Measurements from ENCODE around the gene SENP3. TPM values are rescaled to one million over a fixed set of nuclear protein-coding genes. Genes with fewer than 3 reads are reported as not detected.

Gene SENP3
- total and polyA plus RNA-seq, 2 of the 4 experiments (the other 2 are of a cell fraction), result 82.4 to 120 TPM

DNA sequence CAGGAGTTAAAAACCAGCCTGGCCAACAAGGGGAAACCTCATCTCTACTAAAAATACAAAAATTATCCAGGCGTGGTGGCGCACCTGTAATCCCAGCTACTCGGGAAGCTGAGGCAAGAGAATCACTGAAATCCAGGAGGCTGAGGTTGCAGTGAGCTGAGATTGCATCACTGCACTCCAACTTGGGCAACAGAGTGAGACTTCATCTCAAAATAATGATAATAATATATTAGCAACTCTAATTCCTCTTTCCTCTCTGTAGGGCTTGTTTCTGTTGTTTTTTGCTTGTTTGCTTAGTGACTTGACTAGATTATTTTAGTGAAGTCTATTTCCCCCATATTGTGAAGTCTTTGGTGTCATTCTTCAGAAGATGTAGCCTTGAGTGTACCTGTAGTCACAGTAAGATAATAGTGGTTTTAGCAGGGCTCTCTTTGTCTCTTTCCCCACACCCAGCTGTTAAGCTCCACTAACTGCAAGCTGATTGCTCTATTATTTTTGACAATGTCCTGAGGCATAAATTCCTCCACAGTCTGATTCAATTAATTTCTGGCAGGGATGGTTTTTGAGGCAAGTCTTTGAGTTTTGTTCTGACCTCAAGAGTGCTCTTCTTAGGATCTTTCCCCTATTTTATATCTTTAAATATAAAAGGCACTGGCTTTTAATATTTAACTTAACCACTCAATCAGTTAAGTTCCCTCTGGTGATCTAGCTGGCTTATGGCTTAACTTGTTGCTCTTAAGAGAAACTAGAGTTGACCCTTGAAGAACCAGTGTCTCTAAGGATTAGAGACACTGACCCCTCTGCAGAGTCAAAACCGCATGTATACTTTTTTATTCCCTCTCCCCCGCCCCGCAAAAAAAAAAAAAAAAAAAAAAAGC is 31.5 kb upstream of the SENP3 start:
- H2BK120ac ChIP-seq (ENCODE audit: low read depth, low read length), result no peak overlapping the region
- H4K8ac ChIP-seq (ENCODE audit: low read depth in 2 of 2, low read length in 2 of 2), result no peak overlapping the region
- no peak overlapping the region for H2BK5ac ChIP-seq (ENCODE audit: low read depth, low read length, poor library complexity, severe bottlenecking)
- H3K9ac ChIP-seq (ENCODE audit: low read depth, low read length), result no peak overlapping the region
- TF ChIP-seq USF2 (IDR thresholded peaks at IDR 0.05; ENCODE audit: low read depth, low read length), result no peak
- 0 out of 2 replicates have a peak, but pooled peaks have one; percentile 9 for TF ChIP-seq CEBPB (IDR thresholded peaks at IDR 0.05; ENCODE audit: low read depth, low read length)
- no peak overlapping the region for H3K4me2 ChIP-seq (ENCODE audit: low read depth, low read length)
- peaks cover 16% of the 10 kb centered on the region for H3K9me3 ChIP-seq (ENCODE audit: control insufficient read depth, insufficient read depth, low read length)
- H4K91ac ChIP-seq (ENCODE audit: insufficient read depth, low read depth, low read length), result no peak overlapping the region
- dilution Hi-C loops (cut with HindIII; ENCODE audit: low sequenced_read_pairs, unreplicated experiment), result no loop called here
- intact Hi-C loops (cut with micrococcal nuclease), result no loop called here
- no peak overlapping the region for H4K5ac ChIP-seq (ENCODE audit: low read depth, low read length)
- no peaks in the 10 kb centered on the region for H3K9me1 ChIP-seq (ENCODE audit: insufficient read depth, low read length)
- no peaks in the 10 kb centered on the region for H3K79me1 ChIP-seq (ENCODE audit: low read depth in 1 of 2, low read length in 2 of 2)
- no peak overlapping the region for H3K4me3 ChIP-seq (ENCODE audit: insufficient read depth, low read depth, low read length)
- H3K56ac ChIP-seq (ENCODE audit: extremely low read depth, insufficient read depth, low read length), result no peak overlapping the region
- DNase-seq, result no peak
- no peaks in the 10 kb centered on the region for H3K36me3 ChIP-seq (ENCODE audit: control insufficient read depth, insufficient read depth, low read length)
- no peak overlapping the region for H3K14ac ChIP-seq (replicated peaks; ENCODE audit: low read depth, low read length)
- ChIA-PET POLR2A (ENCODE audit: unreplicated experiment) (no interaction called here), CTCF (interaction anchor here (0.7 kb wide), 1 partner anchor 110 kb away, joined by 7 read pairs; no protein-coding TSS in a partner anchor)
- H3K18ac ChIP-seq (ENCODE audit: low read depth, low read length), result no peak overlapping the region
- in situ Hi-C loops (cut with MboI; ENCODE audit: low sequenced_read_pairs), result loop anchor here (25.0 kb wide), 1 partner anchor 468 kb away; no protein-coding TSS in a partner anchor
- no peaks in the 10 kb centered on the region for H4K20me1 ChIP-seq (ENCODE audit: insufficient read depth, low read length)
- no peak for ATAC-seq (ENCODE audit: low read depth)
- no CpG with 5 or more reads among the region's 6 CpGs for WGBS, 2 experiments (ENCODE audit: extremely low coverage in 2 of 2, insufficient read length in 1 of 2)
- H3K23ac ChIP-seq (ENCODE audit: low read depth, low read length), result no peak overlapping the region
- H3K27me3 ChIP-seq (ENCODE audit: control insufficient read depth, insufficient read depth, low read length), result no peaks in the 10 kb centered on the region
- no peak overlapping the region for H2AFZ ChIP-seq (replicated peaks; ENCODE audit: low read length, poor library complexity)
- H3K4ac ChIP-seq (ENCODE audit: low read depth, low read length), result no peak overlapping the region
- no TSS peak for BruUV-seq (replicated peaks)
- H2BK20ac ChIP-seq (ENCODE audit: low read depth, low read length), result no peak overlapping the region
- H2AK9ac ChIP-seq (replicated peaks; ENCODE audit: low read depth, low read length, poor library complexity), result no peak overlapping the region
- H2AK5ac ChIP-seq (ENCODE audit: low read depth, low read length), result no peak overlapping the region
- no peaks in the 10 kb centered on the region for H3K4me1 ChIP-seq (ENCODE audit: control insufficient read depth, insufficient read depth, low read length)
- no peak overlapping the region for H3K27ac ChIP-seq (ENCODE audit: insufficient read depth, low read length)
- H2BK15ac ChIP-seq (ENCODE audit: low read depth, low read length), result no peak overlapping the region

Data from IMR-90 (cell line).